Stimulated activated CD8-positive, alpha-beta memory T cell treated with anti-CD3 and anti-CD28 coated beads, Interleukin-4, amount 100 ng/mL, for 1 hour (primary cell): ENCODE measurements around the gene CTDP1.
"Not testable (repeated sequence)": the region's sequence is repeated elsewhere in the genome, so short reads cannot be mapped to it uniquely, and the experiment has no call there.

ENCODE experiments used
- DNase-seq, 2 donors: peaks; one replicate each; pipeline ENCODE4 v3.0.0-alpha.2; 2020; ENCODE audit warnings: low read depth in 2 of 2, low spot score in 1 of 2

The CTDP1 gene

DNA sequence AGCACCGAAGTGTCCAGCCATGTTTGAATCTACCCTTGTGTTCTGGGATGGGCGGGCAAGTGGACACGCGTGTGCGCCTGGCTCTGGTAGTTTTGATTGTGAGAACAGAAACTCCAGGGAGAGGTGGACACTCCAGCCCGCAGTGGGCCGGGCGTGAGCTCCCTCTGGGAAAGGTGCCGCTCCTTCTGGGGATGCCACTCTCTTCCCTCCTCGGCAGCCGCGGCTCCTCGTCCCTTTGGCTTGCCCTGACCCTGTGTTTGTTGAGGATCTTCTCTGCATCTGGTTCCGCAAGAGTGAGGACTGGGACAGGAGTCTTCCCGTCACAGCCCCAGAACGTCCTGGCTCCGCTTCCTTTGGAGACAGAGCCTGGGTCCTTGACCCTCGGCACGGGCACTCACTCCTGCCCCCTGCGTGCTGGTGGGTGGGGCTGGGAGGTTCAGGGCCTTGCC, 1.3 kb downstream of the CTDP1 start:
- DNase-seq: no peak

DNA sequence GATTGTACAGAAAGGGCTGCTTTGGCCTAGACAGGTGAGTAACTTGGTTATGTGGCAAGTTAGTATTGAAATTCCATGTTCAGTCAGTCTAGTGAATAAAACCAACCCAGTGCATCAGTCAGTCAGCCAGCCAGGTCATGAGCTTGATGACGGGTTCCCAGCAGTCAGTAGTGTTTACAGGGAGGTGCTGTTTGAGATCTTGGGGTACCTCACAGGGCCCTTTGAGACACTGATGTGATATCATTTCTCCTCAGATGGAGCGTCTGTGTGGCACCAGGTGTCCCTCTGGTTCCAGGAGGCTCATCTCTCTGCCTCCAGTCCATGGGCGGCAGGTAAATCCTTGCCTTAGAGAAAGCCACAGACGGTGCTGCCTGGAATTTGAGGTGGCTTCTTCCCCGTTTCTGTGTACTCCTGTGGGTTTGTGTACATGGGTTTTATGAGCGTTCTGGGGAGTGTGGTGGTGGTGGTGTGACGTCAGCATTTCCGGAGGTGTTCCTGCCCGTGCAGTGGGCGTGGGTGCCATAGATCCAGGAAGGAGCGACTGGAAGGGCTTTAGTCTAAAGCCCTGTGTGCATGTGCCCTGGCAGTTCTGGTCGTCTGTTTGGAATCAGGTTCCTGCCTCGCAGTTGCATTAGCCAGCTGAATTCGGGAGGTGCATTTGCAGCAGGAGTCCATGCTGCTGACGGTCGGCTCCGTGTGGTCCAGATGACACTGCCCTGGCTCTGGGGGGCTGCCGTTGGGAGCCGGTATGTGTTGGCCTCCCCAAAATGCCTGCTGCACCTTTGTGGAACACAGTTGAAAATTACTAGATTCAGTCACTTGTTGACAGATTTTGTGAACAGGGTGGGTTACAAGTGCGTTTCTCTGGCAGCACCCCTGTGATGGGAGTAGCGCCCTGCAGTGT, 2.1 kb downstream of the CTDP1 start:
- no peak for DNase-seq

DNA sequence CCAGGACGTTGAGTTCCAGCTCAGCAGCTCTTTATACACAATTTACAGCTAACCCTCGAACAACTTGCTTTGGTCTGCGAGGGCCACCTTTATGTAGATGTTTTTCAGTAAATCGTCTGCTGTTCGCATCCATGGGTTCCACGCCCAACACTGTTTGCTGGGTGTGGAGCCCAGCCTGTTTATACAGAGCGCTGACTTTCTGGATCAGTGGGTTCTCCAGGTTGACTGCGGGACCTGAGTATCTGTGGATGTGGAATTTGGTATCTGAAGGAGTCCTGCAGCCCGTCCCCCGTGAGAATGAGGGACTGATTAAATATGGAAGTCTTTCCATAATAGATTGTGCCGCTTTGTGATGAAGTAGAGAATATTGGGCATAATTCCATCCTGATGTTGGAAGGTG, 2.9 kb downstream of the CTDP1 start:
- no peak for DNase-seq

DNA sequence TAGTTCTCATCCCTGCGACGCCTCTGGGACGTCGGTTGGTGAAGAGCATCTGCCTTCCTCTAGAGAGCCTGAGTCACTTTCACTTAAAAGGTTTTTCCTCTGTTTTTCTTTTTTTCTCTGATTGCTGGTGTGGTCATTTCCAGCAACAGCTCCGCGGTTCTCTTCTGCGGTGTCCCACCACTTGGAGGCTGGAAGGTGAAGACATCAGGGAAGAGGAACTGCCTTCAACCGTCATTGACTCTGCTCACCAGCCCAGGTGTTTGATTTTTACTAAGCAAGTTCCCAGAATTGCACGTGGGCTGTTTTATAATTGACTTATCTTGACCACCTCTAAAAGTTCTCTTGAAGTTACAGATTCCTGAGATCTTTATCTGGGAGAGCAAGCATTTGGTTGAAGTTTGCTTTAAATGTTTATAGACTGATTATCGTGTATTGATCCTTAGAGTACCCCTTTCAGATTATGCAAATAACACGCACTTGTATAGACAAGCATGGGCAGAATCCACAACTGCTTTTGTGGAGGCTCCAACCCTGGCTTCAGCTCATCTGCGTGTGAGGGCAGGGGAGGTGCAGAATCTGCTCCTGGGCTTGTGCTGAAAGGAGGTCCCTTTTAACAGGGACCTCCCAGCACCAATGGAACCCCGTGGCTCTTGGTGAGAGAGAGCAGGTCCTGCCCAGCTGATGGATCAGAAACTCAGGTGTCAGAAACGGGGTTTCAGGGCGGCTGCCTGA, 3.5 kb downstream of the CTDP1 start:
- no peak for DNase-seq

DNA sequence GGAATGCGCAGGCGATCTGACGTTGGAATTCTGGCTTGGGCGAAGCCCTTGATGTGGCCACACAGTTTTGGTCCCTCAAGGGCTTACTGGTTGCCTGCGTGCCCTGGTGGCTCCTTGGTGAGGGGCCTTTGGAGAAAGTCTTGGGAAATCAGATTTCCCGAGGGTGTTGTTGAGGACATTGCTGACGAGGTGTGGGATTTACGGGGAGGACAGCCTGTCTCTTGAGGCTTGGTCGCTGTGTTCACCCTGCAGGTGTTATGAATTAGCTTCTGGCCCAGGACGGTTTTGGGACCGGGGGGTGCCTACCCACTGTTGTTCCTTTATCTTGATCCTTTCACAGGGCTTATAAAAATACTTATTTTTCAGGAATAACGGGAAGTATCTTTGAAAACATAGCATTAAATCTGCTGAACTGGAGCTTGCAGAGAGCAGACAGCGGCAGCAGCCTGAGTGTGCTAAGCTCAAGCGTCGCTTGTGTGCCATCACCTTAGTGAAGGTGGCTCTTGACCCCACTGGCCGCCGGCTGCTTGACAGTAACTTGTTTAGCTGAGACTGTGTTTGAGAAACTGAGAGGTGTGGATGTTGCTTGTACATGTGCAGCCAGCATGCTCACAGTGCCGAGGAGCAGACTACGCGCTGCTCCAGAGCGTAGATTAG, 4.2 kb downstream of the CTDP1 start:
- DNase-seq: no peak

DNA sequence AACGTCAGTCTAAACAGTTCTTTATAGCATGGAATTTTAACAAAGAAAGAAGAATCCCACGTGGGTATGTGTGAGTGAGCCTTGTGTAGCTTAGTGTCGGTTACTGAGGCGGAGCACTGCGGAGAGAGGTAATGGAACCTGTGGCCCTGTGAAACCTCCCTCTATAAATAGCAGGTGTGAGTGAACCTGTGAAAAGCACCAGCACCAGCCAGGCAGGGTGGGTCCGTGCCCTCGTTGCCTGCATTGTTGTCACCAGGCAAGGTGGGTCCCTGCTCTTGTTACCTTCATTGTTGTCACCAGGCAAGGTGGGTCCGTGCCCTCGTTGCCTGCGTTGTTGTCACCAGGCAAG, 4.7 kb downstream of the CTDP1 start:
- DNase-seq: no peak

DNA sequence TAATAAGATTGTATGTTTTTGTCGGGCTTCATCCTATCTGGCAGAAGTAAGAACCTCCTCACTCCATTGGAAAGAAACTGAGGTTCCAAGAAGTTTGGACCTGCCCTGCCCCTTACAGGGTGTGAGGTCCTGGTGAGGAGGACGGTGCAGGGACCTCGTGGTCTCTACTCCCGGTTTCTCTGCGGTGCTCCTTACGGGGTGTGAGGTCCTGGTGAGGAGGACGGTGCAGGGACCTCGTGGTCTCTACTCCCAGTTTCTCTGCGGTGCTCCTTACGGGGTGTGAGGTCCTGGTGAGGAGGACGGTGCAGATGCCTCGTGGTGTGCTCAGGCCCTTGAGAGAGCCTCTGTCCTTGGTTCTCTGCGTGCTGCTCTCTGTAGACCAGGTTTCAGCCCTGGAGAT, 5.2 kb downstream of the CTDP1 start:
- DNase-seq: no peak

DNA sequence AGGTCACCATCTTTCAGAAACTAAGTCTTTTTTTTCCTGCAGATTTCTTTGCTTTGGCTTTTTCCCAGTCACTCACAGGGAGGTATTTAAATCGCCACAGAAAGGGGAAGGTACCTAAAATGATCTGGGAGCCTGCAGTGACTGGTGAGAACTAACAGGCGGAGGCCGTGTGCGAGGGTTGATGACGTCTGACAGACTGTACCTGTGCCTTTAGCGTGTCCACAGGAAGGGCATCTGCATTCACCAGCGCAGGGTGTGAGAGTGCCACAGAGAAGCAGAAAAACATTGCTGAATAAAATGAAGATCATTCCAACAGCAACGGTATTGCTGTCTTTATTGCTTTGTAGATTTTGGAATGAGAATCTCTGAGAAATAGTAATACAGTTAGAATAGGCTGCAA, 5.7 kb downstream of the CTDP1 start:
- DNase-seq: no peak

DNA sequence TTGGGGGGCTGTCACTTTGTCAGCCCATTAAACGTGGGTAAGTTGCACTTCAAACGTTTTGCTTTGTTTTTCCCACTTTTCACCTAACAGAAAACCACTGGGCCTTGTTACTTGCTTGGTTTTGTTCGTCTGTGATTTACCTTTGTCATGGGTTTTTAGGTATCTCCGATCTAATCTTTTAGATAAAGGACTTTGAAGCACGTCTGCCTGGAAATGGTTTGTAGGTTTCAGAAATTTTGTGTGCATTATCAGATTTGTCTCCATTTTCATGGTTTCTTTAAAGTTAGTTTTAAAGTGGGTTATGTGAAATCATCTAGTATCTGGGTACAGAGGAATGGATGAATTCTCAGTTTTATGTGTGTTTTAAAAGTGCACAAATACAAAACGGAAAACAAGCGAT, 6.4 kb downstream of the CTDP1 start:
- DNase-seq: no peak

DNA sequence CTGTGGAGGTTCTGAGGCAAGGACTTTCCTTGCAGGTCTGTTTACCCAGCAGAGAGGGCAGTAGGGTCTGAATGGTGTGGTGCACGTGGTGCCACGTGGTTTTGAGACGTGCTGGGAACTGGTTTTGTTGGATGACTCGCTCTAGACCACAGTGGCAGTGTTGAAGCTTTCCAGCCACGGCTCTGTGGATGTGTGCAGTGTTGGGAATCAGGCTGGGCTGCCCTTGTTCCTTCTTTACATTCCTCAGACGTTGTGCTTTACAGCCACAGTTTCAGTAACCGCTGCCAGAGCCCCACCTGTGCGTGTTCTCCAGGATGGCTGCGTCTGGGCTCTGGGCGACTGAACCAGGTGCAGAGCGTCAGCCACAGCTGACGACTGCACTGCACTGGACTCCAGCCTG, 8.2 kb downstream of the CTDP1 start:
- no peak for DNase-seq

DNA sequence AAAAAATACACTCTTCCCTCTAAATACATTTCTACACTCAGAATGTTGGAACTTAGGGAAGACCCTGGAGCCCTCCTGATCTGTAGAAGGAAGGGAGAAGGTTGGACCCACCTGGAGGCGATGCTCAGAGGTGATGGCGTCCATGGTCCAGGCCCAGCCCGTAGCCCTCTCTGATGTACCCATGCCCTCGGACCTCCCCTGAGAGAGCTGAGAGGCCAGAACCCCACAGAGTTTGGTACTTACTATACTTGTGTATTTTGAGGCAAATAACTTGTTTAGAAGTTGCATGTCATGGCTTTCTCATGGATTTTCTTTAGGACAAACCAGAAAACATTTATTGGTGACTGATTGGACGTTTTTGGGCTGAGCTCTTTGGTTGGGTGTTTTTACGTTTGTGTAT, 10.5 kb downstream of the CTDP1 start:
- DNase-seq: no peak

DNA sequence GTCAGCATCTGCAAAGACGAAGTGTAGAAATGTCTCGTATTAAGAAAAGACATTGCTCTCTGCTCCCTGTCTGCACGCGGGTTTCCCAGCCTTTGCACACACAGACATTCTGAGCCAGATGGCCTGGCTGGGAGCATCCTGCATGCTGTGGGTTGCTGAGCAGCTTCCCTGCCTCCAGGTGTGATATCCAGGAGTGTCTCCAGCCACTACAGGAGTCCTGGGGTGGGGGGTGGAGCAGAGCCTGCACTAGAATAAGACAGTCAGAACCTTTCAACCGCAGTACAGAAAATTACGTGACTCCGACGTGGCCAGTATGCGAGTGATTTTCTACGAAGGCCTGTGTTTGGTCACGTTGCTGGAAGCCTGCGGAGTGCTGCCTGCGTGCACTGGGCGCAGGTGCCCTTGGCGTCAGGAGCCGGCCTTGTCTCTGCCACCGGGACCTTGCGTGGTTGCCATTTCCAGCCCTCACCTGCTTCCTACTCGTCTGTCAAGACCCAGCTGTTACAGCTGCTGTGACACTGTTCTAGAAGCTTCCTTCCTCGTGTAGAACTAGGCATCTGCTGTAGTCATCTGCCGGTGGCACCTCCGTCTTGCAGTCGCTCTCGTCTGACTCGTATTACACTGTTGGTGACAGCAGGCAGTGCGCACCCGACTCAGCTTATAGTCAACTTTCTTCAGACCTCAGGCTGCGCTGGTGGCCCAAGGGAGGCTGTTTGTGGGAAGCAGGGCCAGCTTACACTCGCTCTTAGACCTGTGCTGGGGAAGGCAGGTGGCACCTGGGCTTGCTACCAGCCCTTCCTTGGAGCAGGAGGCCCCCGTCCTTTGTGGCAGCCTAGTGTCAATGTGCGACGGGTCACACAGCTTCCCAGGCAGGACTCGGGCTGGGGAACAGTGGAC, 11.2 kb downstream of the CTDP1 start:
- DNase-seq: no peak

DNA sequence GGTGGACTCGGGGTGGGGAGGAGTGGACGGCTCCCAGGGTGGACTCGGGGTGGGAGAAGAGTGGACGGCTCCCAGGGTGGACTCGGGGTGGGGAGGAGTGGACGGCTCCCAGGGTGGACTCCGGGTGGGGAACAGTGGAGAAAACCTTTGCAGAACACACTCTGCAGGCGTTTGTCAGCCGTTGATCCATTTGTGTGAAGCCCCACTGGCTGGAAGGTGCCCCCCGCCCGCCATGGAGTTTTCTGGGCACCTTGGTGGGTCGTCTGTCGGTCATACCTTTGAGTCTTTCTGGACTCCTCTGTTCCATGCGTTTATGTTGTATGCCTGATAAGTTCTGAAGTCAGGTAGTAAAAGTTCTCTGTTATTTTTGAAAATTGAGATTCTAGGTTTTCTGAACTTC, 12.5 kb downstream of the CTDP1 start:
- no peak for DNase-seq

DNA sequence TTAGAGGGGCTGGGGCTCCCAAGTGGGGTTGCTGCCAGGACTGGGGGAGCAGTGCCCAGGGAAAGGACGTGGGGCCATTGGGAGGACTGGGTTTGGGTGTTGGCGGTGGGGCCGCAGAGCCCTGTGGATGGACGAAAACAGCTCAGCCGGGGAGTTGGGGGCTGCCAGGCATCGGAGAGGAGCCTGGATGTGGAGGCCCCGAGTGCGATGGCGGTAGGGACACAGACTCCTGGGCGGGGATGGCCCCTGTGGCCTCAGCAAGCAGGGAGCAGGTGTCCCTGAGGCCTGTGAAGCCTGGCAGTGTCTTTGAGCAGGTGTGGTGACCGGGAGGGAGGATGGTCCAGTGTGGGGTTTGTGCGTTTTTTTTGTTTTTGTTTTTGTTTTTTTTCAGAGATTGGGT, 13.3 kb downstream of the CTDP1 start:
- no peak for DNase-seq

DNA sequence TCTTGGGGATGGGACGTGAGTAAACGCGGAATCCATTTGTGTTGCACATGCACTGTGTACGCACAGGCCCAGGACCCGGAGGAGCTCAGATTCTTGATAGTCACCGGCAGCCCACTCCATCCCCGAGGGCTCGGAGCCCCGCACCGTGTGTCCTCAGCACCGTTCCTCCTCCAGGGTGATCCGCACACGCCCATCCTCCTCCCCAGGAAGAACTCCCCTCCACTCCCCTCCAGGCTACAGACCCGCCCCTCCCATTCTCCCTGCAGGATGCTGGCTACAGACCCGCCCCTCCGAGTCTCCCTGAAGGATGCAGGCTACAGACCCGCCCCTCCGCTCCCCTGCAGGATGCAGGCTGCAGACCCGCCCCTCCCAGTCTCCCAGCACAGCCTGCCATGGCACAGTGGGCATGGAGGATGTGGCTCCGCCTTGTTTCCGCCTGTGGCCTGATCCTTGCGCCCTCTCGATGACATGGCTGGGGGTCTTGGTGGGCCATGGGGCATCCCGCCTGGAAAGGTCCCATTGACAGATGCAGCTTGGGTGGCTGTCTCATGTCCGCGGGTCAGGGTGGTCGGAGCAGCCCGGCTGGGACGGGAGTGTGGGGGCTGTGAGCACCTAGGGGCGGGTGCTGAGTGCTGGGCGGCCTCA, 14.1 kb downstream of the CTDP1 start:
- DNase-seq: no peak

DNA sequence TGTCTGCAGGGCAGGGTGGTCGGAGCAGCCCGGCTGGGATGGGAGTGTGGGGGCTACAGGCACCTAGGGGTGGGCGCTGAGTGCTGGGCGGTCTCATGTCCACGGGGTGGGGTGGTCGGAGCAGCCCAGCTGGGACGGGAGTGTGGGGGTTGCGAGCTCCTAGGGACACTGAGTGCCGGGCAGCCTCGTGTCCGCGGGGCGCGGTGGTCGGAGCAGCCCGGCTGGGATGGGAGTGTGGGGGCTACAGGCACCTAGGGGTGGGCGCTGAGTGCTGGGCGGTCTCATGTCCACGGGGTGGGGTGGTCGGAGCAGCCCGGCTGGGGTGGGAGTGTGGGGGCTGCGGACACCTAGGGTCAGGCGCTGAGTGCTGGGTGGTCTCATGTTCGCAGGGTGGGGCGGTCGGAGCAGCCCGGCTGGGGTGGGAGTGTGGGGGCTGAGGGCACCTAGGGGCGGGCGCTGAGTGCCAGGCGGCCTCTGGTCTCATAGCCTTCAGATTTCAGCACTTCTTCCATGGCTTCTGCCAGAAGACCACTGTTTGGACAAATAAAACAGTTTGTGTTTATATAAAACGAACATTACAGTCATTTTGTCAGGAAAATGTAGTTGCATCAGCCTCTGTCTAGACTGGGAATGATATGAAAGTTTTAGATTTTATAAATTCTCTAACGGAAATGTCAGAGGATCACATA, 14.7 kb downstream of the CTDP1 start:
- not testable (repeated sequence) for DNase-seq

DNA sequence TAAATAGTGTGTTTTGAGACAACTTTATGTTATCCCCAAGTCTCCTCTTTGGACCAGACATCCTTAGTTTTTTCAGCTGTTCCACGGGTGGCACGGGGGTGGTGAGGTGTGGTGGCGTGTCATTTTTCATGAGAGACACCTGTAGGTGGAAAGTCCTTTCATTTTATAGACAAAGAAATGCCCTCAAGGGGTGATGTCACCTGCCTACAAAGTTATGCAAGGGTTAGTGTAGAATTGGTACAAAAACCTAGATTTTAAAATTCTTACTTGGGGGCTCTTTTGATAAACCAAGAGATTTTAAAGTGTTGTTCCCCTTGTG, 15.3 kb downstream of the CTDP1 start:
- DNase-seq: no peak

DNA sequence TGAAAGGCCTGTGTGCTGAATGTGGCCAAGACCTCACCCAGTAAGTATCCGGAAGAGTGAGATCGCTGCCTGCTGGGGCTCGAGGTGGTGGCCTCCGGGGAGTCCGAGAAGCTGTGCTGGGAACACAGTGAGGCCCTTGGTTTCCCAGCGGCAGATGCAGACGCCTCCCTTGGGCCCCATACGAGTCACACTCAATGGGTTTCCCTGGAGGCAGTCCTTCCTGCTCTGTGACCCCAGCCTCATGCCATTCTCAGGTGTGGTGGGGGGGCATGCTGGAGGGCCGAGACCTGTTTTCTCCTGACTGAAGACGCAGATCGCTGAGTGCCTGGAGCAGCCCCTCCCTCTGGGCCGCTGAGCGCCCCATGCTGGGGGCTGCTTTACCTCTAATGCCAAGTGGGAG, 15.7 kb downstream of the CTDP1 start:
- no peak for DNase-seq

DNA sequence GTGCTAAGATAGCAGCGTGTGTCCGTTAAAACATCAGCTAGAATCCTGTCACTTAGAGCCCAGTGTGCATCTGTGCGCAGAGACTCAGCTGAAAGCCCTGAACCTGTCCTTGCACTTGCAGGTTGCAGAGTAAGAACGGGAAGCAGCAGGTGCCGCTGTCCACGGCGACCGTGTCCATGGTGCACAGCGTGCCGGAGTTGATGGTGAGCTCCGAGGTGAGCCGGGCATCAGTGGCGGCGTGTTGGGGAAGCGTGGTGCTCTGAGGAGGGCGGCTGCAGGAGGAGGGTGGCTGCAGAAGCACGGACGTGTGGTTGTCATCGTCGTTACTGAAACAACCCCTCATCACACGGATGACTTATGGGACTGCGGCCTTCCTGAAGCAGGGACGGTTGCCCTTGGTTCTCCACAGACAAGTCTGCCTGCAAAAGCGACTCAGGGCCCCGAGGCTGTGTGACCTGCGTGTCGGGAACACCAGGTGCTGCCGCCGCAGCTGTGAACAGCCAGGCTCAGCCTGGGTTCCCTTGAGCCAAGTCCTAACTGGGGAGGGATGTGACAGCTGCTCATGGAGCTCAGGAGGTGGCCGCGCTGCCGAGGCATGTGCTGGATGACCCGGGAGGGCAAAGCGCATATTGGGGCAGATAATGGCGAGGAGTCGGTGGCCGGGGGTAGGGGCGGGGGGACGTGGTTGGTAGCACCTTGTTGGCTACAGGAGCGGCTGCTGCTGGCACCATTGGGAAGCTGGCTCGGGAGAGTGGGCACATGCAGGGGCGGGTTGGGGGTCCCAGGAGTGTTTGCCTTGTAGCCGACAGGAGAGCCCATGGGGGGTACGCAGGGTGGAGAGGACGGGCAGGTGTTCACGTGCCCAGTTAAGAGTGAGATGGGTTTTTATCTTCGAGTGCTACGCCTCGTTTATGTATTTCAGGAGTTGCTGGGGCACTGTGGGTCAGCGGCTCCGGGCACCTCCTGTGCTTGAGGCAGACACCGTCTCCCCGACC, 16.6 kb downstream of the CTDP1 start:
- DNase-seq: no peak
